ENCODE data around the gene TEKTIP1. TPM values are rescaled to one million over a fixed set of nuclear protein-coding genes. Genes with fewer than 3 reads are reported as not detected.

The TEKTIP1 gene
- total RNA-seq, 1 experiment from 2014 or later = 1.3 TPM

DNA sequence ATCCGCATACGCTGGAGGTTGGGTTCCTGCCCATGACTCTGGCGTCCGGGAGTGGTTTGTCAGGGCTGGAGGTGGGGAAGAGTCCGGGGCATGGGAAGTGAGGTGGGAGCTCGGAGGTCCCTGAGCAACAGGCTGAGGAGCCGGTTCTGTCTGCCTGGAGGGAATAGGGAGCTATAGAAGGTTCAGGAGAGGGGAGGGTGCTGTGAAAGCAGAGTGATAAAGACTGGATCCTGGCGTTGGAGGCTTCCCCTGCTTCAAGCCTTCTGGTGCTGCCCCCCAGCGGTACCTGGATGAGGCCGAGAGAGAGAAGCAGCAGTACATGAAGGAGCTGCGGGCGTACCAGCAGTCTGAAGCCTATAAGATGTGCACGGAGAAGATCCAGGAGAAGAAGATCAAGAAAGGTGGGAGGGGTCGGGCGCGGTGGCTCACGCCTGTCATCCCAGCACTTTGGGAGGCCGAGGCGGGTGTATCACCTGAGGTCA lies 36.3 kb downstream of the TEKTIP1 start:
- H2AK5ac ChIP-seq (ENCODE audit: insufficient read length, low read length) = no peak overlapping the region
- no peak overlapping the region for H3K56ac ChIP-seq (ENCODE audit: insufficient read length, low read depth, low read length)
- H3K23ac ChIP-seq (ENCODE audit: insufficient read length, low read depth, low read length) = no peak overlapping the region
- H4K5ac ChIP-seq (ENCODE audit: insufficient read length, low read depth, low read length) = no peak overlapping the region
- H2BK12ac ChIP-seq (ENCODE audit: insufficient read length, low read depth, low read length) = no peak overlapping the region
- WGBS (ENCODE audit: extremely low coverage, insufficient read length, low lambda C conversion rate) = no CpG with 5 or more reads among the region's 19 CpGs
- H3K4me2 ChIP-seq (ENCODE audit: insufficient read depth, insufficient read length, low read length) = no peak overlapping the region
- H3K23me2 ChIP-seq (ENCODE audit: insufficient read length, low read depth, low read length, poor library complexity, severe bottlenecking) = peaks cover 13% of the 10 kb centered on the region
- H2BK120ac ChIP-seq (ENCODE audit: low read depth, low read length, poor library complexity, severe bottlenecking) = no peak overlapping the region
- no peak overlapping the region for H3T11ph ChIP-seq (ENCODE audit: low read length)
- H2BK20ac ChIP-seq (ENCODE audit: low read depth, low read length, poor library complexity, severe bottlenecking) = no peak overlapping the region
- H3K36me3 Mint-ChIP-seq (ENCODE audit: insufficient read depth in 1 of 3, low read depth in 3 of 3) = peaks cover 8 to 10% (median 9%) of the 10 kb centered on the region in 3 experiments
- no peak overlapping the region for H2AFZ ChIP-seq (ENCODE audit: low read length)
- H3K9ac ChIP-seq (ENCODE audit: extremely low read depth, insufficient read length, low read length) = no peak overlapping the region
- H3K27ac ChIP-seq (ENCODE audit: insufficient read length, low read depth, low read length) = no peak overlapping the region
- no peaks in the 10 kb centered on the region for H3K4me1 ChIP-seq (ENCODE audit: insufficient read depth, low read length)
- no peak overlapping the region for H3K18ac ChIP-seq (ENCODE audit: insufficient read length, low read depth, low read length)
- H4K91ac ChIP-seq (ENCODE audit: insufficient read length, low read depth, low read length) = no peak overlapping the region
- no peak overlapping the region for H3K4ac ChIP-seq (ENCODE audit: low read depth, low read length)
- no peaks in the 10 kb centered on the region for H3K9me3 ChIP-seq (ENCODE audit: control insufficient read depth, low read depth, low read length)
- no peak overlapping the region for H4K8ac ChIP-seq (replicated peaks; ENCODE audit: insufficient read length, low read depth, low read length)
- H3K27me3 ChIP-seq (ENCODE audit: insufficient read depth, low read length) = no peaks in the 10 kb centered on the region; the same call in 1 of the 2 replicates
- H2BK5ac ChIP-seq (ENCODE audit: insufficient read length, low read length) = no peak overlapping the region
- no peaks in the 10 kb centered on the region; a peak in 1 of 5 replicates for H3K9me3 Mint-ChIP-seq
- peaks cover 19% of the 10 kb centered on the region for H3K27me3 Mint-ChIP-seq (ENCODE audit: low read depth)
- peak overlapping the region; percentile 44 to 72 for H3K4me3 Mint-ChIP-seq
- no peak overlapping the region for H3K14ac ChIP-seq (ENCODE audit: insufficient read depth, low read length)
- no peaks in the 10 kb centered on the region for H3K79me1 ChIP-seq (ENCODE audit: insufficient read depth, low read depth, low read length, poor library complexity, severe bottlenecking)
- peaks cover 13 to 26% of the 10 kb centered on the region in 2 experiments for H3K4me1 Mint-ChIP-seq
- no peaks in the 10 kb centered on the region for H3K79me2 ChIP-seq (ENCODE audit: insufficient read depth, low read length)
- 0 out of 7 replicates have a peak overlapping the region, but pooled peaks of 1 of the 3 experiments have one; percentile 47 for H3K27ac Mint-ChIP-seq
- TF ChIP-seq, protein P1, sequence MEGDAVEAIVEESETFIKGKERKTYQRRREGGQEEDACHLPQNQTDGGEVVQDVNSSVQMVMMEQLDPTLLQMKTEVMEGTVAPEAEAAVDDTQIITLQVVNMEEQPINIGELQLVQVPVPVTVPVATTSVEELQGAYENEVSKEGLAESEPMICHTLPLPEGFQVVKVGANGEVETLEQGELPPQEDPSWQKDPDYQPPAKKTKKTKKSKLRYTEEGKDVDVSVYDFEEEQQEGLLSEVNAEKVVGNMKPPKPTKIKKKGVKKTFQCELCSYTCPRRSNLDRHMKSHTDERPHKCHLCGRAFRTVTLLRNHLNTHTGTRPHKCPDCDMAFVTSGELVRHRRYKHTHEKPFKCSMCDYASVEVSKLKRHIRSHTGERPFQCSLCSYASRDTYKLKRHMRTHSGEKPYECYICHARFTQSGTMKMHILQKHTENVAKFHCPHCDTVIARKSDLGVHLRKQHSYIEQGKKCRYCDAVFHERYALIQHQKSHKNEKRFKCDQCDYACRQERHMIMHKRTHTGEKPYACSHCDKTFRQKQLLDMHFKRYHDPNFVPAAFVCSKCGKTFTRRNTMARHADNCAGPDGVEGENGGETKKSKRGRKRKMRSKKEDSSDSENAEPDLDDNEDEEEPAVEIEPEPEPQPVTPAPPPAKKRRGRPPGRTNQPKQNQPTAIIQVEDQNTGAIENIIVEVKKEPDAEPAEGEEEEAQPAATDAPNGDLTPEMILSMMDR (conservative IDR thresholded peaks at IDR 0.05) = peak; percentile 62; the same call in 2 of the 3 replicates
- DNase-seq = peak; percentile 88
- H4K20me1 ChIP-seq (ENCODE audit: control insufficient read depth, insufficient read depth, insufficient read length) = no peaks in the 10 kb centered on the region
- H2BK15ac ChIP-seq (ENCODE audit: low read depth, low read length) = no peak overlapping the region
